Anterior cingulate cortex (tissue), 58 donors: ENCODE data around the gene GPC6.
"Not testable (repeated sequence)": the region's sequence is repeated elsewhere in the genome, so short reads cannot be mapped to it uniquely, and the experiment has no call there.

ENCODE experiments used
- DNase-seq, 58 donors: peaks; one replicate each; lab custom pipeline; 2025; lab: John Stamatoyannopoulos, UW

GPC6 gene

DNA sequence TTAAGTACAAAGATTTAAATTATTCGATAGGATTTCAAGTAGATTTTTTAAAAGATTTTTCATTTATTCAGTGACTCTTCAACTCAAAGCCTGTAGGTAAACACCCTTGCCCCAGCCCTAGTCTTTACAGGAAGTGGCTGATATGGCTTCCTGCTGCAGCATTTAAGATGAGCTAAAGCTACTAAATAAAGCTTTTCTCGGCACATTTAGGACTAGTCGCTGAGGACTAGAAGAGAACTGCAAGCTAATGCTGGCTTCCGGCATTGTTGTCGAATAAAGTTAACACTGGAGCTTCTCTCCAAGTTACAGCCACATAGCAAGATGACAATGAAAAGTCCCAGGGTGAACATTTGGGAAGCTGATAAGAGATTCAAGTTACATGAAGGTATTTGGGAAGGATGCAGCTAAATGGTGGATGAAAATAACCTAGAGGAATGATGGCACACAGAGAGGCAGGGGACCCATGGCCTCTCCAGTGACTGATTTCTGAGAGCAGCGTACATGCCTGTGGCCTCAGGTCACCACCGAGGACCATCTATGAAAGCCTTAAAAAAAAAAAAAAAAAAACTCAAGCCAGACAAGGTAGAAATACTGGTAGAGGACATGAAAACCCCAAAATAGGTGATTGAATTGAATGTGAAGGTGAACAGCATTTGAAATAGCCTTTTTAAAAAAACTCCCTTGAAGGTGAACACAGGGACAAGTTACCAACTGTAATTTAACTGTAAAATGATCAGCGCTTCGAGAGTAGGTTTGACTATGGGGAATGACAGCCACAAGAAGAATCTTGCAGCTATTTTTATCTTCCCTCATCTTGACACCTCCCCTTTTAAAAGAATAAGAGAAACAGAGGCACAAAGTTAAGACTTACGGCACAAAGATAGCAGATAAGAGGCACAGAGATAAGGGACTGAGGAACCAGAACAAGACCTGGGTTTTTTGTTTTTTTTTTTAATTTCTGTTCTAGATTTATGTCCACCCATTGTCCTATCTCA lies 1097.5 kb downstream of the GPC6 start:
- DNase-seq, result no peak

- no peak for DNase-seq
Measured at GRCh38 chr13:94324767-94325540, 1098.3 kb downstream of the GPC6 start.

DNA sequence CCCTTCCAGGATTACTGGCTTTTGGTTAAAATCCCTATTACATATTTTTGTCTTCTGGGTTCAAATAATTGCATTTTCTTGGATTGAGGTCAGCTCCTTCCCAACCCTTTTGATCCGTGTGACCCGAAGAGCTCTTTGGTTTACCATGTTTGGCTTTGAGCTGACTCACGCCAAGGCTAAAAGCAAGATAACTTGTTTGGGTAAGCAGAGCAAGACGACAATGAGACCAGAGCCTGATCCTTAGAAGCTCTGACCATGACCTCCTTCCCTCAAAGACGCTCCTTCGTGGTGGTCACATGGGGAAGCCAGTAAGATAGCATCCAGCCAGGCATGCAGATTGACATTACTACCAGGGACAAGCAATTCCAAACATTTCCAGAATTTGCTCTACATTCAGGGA lies 1099.0 kb downstream of the GPC6 start:
- DNase-seq, result no peak

GRCh38 chr13:94327318-94327717 lies 1100.7 kb downstream of the GPC6 start:
- no peak for DNase-seq

DNA sequence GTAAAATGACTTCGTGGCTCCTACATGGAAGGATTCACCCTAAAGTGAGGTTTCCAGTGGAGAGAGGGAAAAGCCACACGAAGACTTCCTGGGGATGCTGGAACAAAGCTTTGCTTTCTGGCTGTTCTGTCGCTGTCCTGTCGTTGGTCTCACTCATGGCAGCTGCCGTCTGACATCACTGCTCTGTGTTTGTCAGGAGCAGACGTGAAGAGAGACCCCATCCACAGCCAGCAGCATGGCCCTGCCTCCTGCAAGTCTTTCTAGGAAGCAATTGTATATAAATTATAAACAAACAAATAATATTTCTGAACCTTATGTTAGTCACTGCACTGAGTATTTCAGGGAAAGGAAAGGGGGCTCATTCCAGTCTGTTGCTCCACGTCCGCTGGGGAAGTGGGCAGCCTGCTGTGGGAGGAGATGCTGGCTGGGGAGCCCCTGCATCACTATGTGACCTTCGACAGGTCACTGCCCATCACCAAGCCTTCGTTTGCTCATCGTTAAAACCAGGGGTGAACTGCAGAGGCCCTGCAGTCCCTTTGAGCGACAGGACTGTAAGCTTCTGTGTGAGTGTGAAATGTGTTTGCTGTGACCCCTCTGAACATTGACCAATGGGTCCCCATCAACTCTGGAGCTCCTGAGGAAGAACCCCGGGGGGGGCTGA lies 1101.9 kb downstream of the GPC6 start:
- no peak for DNase-seq

- no peak for DNase-seq
Measured at GRCh38 chr13:94329277-94329676, 1102.7 kb downstream of the GPC6 start.

- no peak for DNase-seq
Measured at GRCh38 chr13:94329754-94330551, 1103.3 kb downstream of the GPC6 start.

- DNase-seq, result no peak
Measured at GRCh38 chr13:94330552-94331071, 1104.0 kb downstream of the GPC6 start.

DNA sequence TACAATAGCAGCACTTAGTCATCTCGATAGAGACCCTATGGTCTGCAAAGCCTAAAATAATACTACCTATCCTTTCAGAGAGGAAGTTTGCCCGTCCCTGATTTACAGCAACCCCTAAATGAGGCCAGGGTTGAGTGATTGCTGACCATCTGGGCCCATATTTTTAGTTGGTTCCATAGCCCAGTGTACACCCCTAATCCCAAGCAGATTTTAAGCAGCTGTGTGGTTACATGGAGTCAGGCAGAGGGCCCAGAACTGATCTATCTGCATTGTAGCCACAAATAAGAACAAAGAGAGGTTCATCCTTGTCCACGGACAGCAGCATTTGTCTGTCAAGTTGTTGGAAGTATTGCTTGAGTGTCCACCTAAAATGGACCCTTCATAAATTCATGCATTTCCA lies 1104.7 kb downstream of the GPC6 start:
- DNase-seq, result no peak

- DNase-seq, result no peak
Measured at GRCh38 chr13:94332359-94333096, 1105.9 kb downstream of the GPC6 start.

- no peak for DNase-seq
Measured at GRCh38 chr13:94333131-94333820, 1106.7 kb downstream of the GPC6 start.

DNA sequence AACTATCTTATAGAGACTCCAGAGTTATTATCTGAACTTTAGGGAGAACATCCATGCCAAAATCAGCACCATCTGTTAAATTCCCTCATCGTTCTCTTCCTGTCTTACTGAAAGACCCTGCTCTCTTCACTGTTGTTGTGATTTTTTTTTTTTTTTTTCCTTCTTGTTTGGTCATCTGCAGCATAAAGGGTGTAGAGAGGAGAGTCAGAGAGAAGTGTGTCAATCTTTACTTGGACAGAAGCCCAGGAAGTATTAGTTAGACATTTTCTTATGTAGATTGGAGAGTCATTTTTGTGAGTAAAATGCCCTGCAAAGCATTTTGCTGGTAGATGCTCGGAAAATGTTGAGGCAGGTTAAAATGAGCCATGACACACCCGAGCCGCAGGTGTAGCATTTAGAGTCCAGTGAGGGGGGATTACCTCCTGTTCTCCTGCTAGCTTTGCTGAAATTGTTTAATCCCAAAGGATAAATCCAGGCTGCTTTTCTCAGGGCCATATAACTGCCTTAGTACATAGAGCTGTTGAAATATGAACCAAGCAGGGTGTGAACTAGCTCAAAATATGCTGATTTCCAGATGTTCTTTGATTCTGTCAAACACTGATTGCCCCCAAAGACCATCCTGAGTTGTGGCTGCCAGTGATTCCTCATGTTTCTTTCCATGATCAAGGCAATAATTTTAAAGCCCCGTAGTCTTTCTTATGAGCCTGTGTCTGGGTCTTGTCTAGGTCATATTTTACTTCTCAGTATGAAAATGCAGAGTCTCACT lies 1109.3 kb downstream of the GPC6 start:
- DNase-seq, result no peak

- DNase-seq, result no peak
Measured at GRCh38 chr13:94339116-94339687, 1112.6 kb downstream of the GPC6 start.

DNA sequence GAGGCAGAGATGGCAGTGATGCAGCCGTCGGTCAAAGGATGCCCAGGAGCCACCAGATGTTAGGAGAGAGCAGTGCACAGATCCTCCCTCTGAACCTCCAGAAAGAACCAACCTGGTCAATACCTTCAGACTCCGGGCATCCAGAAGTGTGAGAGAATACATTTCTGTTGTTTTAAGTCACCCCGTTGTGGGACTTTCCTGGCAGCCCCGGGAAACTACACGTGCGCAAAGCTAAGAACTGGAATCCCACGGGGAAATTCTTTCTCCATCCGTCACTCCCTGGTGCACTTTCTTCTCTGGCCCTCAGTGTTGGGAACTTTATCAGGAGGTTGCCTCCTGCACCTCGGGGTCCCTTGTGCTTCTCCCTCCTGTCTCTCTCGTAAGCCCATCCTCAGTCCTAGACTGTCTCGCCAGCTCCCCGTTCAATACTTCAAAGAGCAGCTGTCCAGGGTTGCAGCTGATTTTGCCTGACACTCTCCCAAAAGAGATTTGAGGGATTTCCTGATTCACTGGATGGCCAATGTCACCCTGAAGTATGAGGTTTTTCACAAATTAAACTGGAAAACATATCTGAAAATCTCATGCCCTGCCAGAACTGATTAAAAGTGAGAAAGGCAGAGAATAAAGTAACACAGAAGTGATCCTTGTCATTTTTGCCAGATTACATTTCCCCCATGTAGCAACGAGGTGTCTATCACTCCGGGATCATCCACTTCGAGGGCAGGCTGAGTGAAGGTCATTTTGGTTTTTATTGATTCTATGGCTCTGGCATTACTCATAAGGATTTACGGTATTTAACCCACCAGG lies 1116.0 kb downstream of the GPC6 start:
- no peak for DNase-seq

- no peak for DNase-seq
Measured at GRCh38 chr13:94343243-94343585, 1116.6 kb downstream of the GPC6 start.

DNA sequence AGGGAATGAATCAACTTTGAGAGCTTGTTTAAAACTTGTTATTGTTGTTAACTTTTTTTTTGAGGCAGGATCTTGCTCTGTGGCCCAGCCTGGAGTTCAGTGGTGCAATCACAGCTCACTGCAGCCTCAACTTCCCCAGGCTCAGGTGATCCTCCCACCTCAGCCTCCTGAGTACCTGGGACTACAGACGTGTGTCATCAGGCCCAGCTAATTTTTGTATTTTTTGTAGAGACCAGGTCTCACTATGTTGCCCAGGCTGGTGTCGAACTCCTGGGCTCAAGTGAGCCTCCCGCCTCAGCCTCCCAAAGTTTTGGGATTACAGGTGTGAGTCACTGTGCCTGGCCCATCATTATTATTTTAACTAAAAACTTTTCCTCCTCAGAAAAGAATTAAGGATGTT lies 1117.1 kb downstream of the GPC6 start:
- DNase-seq, result not testable (repeated sequence)
